ENCODE results near the gene LHX8.

GRCh38 chr1:75131565-75132241, 2.5 kb upstream of the LHX8 start:
- TF ChIP-seq CTCF (conservative IDR thresholded peaks at IDR 0.05; ENCODE audit: low read length) (no peak), EZH2phosphoT487 (IDR thresholded peaks at IDR 0.05; ENCODE audit: borderline replicate concordance) (no peak)

Data from Loucy (cell line).